Adrenal gland (tissue), 12 donors: Measurements from ENCODE around the gene PTPRN2. TPM values are rescaled to one million over a fixed set of nuclear protein-coding genes. Genes with fewer than 3 reads are reported as not detected.

Experiments used
- DNase-seq, 7 donors: peaks; one replicate each; pipeline ENCODE4 v3.0.0-alpha.2; 2019 to 2020
- H3K27ac ChIP-seq, 5 donors: fragments of 200-600 bp; sonication (generic) in 4 of 5; 1 replicate in 3 of 5; 2 replicates in 2 of 5; pipeline versions ENCODE4 v1.5.1 to v1.8.0; 2016 to 2020; ENCODE audit warnings: mild to moderate bottlenecking in 1 of 5
- H3K27me3 ChIP-seq: fragments of 200-600 bp; 2 replicates; pipeline ENCODE4 v1.8.0; 2021
- H3K36me3 ChIP-seq, 2 donors: fragments of 200-600 bp; replicated peaks in 1 of 2; 1 replicate in 1 of 2; 2 replicates in 1 of 2; pipeline versions ENCODE4 v1.5.1 to v1.8.0; 2018 to 2022
- H3K4me1 ChIP-seq, 2 donors: fragments of 200-600 bp; replicated peaks in 1 of 2; 1 replicate in 1 of 2; 2 replicates in 1 of 2; pipeline versions ENCODE4 v1.5.1 to v1.8.0; 2018 to 2021
- H3K4me3 ChIP-seq, 4 donors: fragments of 200-600 bp; sonication (generic) in 3 of 4; one replicate each; pipeline ENCODE4 v1.5.1; 2016 to 2018
- H3K9me3 ChIP-seq, 3 donors: fragments of 200-600 bp; sonication (generic) in 1 of 3; replicated peaks in 1 of 3; 1 replicate in 2 of 3; 2 replicates in 1 of 3; pipeline versions ENCODE4 v1.5.1 to v1.8.0; 2016 to 2021
- POLR2A ChIP-seq, 2 donors: fragments of 450-650 bp; IDR thresholded peaks; one replicate each; pipeline ENCODE4 v1.6.1; 2017; ENCODE audit warnings: antibody characterized with exemption in 2 of 2, mild to moderate bottlenecking in 2 of 2, moderate library complexity in 1 of 2
- WGBS, 4 donors: extraction: QIAGEN DNeasy Blood & Tissue Kit in 2 of 4; methylation state at CpG; one replicate each; pipeline versions ENCODE4 v1.1.5 to v1.1.7; 2013 to 2017; 5-methylcytosine and 5-hydroxymethylcytosine counted together
- intact Hi-C, 2 donors: fragments of 100-400 bp; cut with DNase I; formaldehyde crosslinking; loops; one replicate each; pipeline versions ENCODE4 v1.14.1 to v1.15.0; 2022 to 2023
- polyA plus RNA-seq, 3 donors: library from polyadenylated mRNA; stranded (reverse); fragments of 200-250 nt in 2 of 3; fragments of 350-450 nt in 1 of 3; fragmentation: Illumina TruSeq in 1 of 3; extraction: RNeasy Lipid Tissue Mini Kit (QIAGEN cat#74804) in 1 of 3; gene quantifications; one replicate each; pipeline ENCODE4 v1.2.3, GENCODE V29; 2013 to 2014
- total RNA-seq, 9 donors: library from RNA; depleted of rRNA in 4 of 9; stranded (reverse); fragments of >200 nt in 4 of 9; fragments of 120-200 nt in 1 of 9; fragmentation: NEBNext Ultra II Directional in 1 of 9; extraction: Animal tissue kit (Norgen Biotek cat#: 25700) in 1 of 9; gene quantifications; one replicate each; pipeline versions ENCODE4 v1.1.0 to v1.2.4, GENCODE V29; 2013 to 2023
- TF ChIP-seq, protein P1 (sequence below), 6 experiments: fragments of 450-650 bp in 4 of 6; fragments of 200-600 bp in 2 of 6; sonication (generic) in 1 of 6; IDR thresholded peaks; 1 replicate in 5 of 6; 2 replicates in 1 of 6; pipeline versions ENCODE4 v1.5.1 to v1.8.0; 2016 to 2021; ENCODE audit warnings: antibody characterized with exemption in 6 of 6, mild to moderate bottlenecking in 2 of 6, moderate library complexity in 1 of 6
- donor health status: healthy with polysubstance abuse.
- donor health status: Bipolar disorder and iron deficiency.
- donor health status: DM: yes; HTN: yes; CAD: no.
- donor health status: DM: no; HTN: no; CAD: no.
- donor health status: DM: no; HTN: no; CAD: no.
- donor health status: DM: yes; HTN: yes; CAD: no.

The PTPRN2 gene
- total and polyA plus RNA-seq, 12 donors, result 2.2 to 16.2 (median 3.4) TPM

DNA sequence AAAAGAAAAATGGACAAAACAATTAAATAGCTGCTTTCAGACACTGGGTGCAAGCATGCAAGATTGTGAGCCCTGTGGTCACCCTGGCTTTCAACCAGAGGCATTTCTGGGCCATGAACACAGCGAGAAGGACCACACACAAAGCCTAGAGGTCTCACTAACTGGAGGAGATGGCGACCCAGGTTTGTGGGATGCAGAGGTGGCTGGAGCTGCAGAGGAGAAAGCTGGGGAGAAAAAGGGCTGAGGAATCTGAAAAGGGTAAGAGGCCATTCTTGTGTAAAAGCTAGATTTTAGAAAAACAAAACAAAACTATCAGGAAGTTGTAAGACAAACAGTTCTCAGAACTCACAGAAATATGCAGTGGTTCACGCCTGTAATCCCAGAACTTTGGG lies 30.1 kb upstream of the PTPRN2 start:
- TF ChIP-seq, protein P1, sequence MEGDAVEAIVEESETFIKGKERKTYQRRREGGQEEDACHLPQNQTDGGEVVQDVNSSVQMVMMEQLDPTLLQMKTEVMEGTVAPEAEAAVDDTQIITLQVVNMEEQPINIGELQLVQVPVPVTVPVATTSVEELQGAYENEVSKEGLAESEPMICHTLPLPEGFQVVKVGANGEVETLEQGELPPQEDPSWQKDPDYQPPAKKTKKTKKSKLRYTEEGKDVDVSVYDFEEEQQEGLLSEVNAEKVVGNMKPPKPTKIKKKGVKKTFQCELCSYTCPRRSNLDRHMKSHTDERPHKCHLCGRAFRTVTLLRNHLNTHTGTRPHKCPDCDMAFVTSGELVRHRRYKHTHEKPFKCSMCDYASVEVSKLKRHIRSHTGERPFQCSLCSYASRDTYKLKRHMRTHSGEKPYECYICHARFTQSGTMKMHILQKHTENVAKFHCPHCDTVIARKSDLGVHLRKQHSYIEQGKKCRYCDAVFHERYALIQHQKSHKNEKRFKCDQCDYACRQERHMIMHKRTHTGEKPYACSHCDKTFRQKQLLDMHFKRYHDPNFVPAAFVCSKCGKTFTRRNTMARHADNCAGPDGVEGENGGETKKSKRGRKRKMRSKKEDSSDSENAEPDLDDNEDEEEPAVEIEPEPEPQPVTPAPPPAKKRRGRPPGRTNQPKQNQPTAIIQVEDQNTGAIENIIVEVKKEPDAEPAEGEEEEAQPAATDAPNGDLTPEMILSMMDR (IDR thresholded peaks at IDR 0.05), result no peak
- no peak for TF ChIP-seq POLR2A (IDR thresholded peaks at IDR 0.05)
- WGBS, 4 donors, result 80 to 93% (median 85%) methylated on average over 3 of the region's 3 CpGs
- intact Hi-C loops, result no loop called here
- H3K9me3 ChIP-seq, result no peaks in the 10 kb centered on the region
- no peaks in the 10 kb centered on the region for H3K27me3 ChIP-seq
- no peak overlapping the region for H3K27ac ChIP-seq
- no peak for DNase-seq
- no peaks in the 10 kb centered on the region for H3K36me3 ChIP-seq
- no peak overlapping the region for H3K4me3 ChIP-seq
- H3K4me1 ChIP-seq, result no peaks in the 10 kb centered on the region

DNA sequence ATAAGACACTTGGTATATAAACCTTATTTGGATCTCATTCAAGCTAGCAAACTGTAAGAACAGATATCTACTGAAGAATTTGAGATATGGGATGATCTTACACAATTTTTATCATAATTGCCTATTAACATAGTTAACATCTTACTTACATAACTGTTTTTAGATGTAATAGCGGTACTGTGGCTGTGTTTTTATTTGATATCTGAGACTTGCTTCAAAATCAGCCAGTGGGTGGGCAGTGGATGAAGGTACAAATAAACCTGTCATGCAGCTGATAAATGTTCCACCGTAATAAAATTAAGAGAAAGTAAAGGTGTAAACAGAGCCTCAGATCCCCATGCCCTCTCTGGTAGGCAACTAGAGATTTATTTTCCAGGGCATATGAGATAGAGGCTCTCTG lies 28.4 kb upstream of the PTPRN2 start:
- Histone ChIP-seq H3K27me3 (no peaks in the 10 kb centered on the region), H3K36me3 (no peaks in the 10 kb centered on the region), H3K9me3 (no peaks in the 10 kb centered on the region), H3K4me3 (no peak overlapping the region), H3K4me1 (no peaks in the 10 kb centered on the region), H3K27ac (no peak overlapping the region)
- intact Hi-C loops, result no loop called here
- 81 to 93% (median 89%) methylated on average over 2 of the region's 2 CpGs for WGBS, 4 donors
- TF ChIP-seq, protein P1 (IDR thresholded peaks at IDR 0.05), result no peak
- no peak for TF ChIP-seq POLR2A (IDR thresholded peaks at IDR 0.05)
- no peak for DNase-seq

DNA sequence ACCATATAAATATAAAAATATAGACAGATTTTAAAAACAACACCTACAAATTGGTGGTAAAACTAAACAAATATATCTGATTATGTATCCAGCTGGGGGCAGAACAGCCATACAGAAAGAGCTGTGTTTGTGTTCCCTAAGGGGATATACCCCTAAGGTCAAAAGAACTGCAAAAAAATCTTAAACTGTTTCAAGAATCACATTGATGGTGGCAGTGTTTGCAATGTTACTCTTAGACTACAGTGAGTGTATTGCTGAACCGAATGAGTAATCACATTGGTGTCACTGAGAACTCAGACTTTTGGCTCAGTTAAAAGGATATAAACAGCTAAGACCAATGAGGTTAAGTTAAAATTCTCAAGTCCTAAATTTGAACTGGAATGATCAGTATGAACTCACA lies 27.1 kb upstream of the PTPRN2 start:
- DNase-seq, result no peak
- Histone ChIP-seq H3K4me1 (no peaks in the 10 kb centered on the region), H3K27ac (no peak overlapping the region), H3K9me3 (no peaks in the 10 kb centered on the region), H3K4me3 (no peak overlapping the region), H3K36me3 (no peaks in the 10 kb centered on the region), H3K27me3 (no peaks in the 10 kb centered on the region)
- WGBS, 4 donors, result 45 to 69% (median 58%) methylated on average over 1 of the region's 1 CpG
- intact Hi-C loops, result no loop called here
- TF ChIP-seq, protein P1 (IDR thresholded peaks at IDR 0.05), result no peak

DNA sequence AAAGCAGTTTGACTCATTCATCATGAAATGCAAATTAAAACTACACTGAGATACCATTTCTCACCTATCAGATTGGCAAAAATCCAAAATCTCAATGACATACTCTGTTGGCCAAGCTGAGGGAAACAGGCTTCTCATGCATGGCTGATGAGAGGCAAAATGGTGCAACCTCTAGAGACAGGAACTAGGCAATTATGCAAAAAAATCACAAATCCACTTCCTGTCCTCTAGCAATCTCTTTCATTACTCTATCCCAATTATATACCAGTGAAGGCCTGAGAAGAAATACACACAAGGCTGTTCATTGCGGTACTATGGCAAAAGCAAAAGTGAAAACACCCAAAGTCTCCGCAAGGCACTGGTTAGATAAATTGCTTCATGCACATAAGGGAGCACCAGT lies 25.9 kb upstream of the PTPRN2 start:
- Histone ChIP-seq H3K36me3 (no peaks in the 10 kb centered on the region), H3K4me1 (no peaks in the 10 kb centered on the region), H3K27ac (no peak overlapping the region), H3K9me3 (no peaks in the 10 kb centered on the region), H3K4me3 (no peak overlapping the region), H3K27me3 (no peaks in the 10 kb centered on the region)
- intact Hi-C loops, result no loop called here
- DNase-seq, result no peak
- TF ChIP-seq, protein P1 (IDR thresholded peaks at IDR 0.05), result no peak
- no peak for TF ChIP-seq POLR2A (IDR thresholded peaks at IDR 0.05)
- WGBS, 4 donors, result 92 to 96% (median 93%) methylated on average over 2 of the region's 2 CpGs
